DMS53 treated with DMSO at 0.1 percent for 48 hours (cell line): ENCODE data around the gene IBA57.
A peak's percentile ranks its signal among the peaks of the same experiment; 100 is the strongest.
"Not testable (repeated sequence)": the region's sequence is repeated elsewhere in the genome, so short reads cannot be mapped to it uniquely, and the experiment has no call there.

Experiments
- DNase-seq: peaks from one replicate; lab custom pipeline; 2025; ENCODE audit not compliant: unreplicated experiment; lab: John Stamatoyannopoulos, UW

The IBA57 gene

GRCh38 chr1:228210712-228211530, 45.3 kb downstream of the IBA57 start:
- no peak for DNase-seq

DNA sequence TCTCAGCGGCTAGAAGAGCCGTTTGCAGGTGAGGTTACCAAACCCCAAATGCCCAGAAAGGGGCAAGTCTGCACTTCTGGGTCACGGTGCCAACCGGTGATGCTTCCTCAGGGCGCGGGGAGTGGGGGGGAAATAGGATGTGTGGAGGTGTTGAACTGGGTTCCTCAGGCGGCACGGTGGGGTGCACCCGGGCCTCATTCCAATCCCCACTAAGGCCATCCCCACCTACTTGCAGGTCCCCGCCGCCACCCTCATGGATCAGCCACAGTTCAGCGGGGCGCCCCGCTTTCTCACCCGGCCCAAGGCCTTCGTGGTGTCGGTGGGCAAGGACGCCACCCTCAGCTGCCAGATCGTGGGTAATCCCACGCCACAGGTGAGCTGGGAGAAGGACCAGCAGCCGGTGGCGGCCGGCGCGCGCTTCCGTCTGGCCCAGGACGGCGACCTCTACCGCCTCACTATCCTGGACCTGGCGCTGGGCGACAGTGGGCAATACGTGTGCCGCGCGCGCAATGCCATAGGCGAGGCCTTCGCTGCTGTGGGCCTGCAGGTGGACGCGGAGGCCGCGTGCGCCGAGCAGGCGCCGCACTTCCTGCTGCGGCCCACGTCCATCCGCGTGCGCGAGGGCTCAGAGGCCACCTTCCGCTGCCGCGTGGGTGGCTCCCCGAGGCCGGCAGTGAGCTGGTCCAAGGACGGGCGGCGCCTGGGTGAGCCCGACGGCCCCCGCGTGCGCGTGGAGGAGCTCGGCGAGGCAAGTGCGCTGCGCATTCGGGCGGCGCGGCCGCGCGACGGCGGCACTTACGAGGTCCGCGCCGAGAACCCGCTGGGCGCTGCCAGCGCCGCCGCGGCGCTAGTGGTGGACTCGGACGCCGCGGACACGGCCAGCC, 46.2 kb downstream of the IBA57 start:
- DNase-seq, result no peak

GRCh38 chr1:228212415-228212965, 46.9 kb downstream of the IBA57 start:
- no peak for DNase-seq

- peak; percentile 89 for DNase-seq
These were observed 47.6 kb downstream of the IBA57 start for GRCh38 chr1:228212966-228213844.

DNA sequence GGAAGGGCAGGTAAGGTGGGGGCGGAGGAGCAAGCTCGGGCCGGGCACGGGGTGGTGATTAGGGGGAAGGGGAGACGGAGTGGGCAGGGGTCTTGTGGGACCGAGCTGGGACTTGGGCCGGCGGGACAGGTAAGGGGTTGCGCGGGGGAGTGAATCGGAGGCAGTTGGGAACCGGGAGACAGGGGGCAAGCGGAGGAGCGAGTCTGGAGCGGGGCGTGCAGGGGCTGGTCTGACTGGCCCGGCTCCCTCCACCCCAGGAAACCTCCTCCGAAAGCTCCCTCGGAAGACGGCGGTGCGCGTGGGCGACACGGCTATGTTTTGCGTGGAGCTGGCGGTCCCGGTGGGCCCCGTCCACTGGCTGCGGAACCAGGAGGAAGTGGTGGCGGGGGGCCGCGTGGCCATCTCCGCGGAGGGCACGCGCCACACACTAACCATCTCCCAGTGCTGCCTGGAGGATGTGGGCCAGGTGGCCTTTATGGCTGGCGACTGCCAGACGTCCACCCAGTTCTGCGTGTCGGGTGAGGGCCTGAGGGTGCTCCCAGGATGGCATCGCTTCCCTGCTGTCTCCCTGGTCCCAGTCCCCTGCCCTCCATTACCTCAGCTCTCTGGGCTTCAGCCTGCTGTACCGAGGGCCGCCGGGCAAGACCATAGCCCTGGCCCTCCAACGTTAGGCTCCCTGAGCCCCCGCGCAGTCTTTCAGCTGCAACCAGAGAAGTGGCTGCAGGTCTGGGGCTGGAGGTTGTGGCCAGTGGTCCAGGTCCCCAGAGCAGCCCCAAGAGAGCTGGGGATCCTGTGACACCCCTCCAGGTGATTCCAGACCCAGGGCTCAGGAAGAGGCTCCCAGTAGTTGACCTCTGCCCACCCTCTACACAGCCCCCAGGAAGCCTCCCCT, 48.6 kb downstream of the IBA57 start:
- DNase-seq, result no peak

- no peak for DNase-seq
These were observed 49.5 kb downstream of the IBA57 start for GRCh38 chr1:228214921-228215662.

- DNase-seq, result no peak
These were observed 50.1 kb downstream of the IBA57 start for GRCh38 chr1:228215663-228216116.

- no peak for DNase-seq
These were observed 51.0 kb downstream of the IBA57 start for GRCh38 chr1:228216371-228217320.

GRCh38 chr1:228217551-228218344, 52.1 kb downstream of the IBA57 start:
- no peak for DNase-seq

DNA sequence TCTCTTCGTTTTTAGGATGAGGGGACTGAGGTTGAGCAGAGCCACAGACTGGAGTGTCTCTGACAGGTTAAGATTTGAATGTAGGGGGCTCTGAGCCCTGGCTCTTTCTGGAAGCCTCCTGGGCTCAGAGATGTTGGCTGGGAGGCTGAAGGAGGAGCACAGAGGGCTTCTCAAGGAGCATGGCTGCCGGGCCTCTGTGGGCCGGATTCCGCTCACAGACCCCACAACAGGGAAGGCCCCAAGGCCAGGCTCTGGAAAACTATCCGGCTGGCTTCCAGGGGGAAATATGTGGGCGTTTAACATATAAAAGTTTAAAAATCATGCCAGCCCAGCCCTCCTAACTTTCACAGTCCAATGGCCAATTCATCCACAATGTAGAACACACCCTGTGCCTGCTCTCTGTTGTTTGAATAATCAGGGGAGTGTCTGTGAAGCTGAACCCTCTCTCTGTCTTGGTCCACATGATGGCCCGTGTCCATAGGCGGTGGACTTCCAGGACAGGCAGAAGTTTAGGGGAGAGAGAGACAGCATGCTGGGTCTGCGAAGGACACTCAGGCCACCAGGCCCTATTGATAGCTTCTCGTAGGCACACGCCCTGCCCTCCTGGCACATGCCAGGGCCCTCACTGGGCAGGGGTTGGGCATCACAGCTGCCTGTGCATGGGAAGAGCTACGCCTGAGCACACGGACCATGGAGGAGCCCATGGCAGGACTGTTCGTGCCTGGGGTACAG, 53.1 kb downstream of the IBA57 start:
- no peak for DNase-seq

- no peak for DNase-seq
These were observed 53.8 kb downstream of the IBA57 start for GRCh38 chr1:228219245-228219961.

DNA sequence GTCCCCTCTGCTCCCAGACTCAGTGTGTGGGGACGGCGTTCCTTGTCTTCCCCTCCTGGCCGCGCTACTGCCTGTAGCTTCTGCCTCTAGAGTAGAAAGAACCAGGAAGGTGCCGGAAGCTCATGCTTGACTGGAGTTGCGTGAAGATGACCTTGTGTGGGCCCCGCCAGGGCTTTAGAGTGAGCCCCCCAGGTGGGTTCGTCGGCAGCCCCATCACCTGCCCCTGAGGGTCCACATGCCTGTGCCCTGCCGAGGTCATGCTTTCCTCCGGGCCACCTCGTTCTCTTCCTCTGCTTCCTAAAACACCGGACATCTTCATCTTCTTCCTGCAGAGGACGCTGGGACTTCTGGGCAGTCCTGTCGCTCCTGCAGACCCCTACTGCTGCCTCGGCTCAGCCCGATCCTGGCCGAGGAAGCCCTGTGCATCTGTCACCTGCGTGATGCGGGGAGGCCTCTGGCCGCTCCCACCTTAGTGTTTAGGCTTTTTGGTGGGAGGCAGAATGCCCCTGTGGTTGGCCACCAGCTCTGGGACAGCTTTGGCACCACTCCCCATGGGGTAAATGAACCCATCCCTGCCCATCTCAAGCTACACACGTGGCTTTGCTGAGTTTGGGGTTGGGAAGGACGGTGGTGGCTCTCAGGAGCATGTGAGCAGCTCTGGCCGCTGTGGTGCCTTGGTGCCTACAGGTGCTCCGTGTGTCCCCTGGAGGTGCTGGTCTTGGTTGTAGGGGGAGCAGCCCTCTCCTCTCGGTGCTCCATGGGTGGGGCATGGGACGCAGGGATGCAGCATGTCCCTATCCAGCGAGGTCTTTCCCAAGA, 54.6 kb downstream of the IBA57 start:
- no peak for DNase-seq

DNA sequence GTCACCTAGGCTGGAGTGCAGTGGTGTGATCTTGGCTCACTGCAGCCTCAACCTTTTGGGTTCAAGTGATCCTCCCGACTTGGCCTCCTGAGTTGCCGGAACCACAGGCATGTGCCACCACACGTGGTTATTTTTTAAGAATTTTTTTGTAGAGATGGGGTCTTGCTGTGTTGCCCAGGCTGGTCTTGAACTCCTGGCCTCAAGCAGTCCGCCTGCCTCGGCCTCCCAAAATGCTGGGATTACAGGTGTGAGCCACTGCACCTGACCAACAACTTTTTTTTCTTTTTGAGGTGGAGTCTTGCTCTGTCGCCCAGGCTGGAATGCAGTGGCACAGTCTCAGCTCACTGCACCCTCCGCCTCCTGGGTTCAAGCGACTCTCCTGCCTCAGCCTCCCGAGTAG, 55.5 kb downstream of the IBA57 start:
- DNase-seq, result not testable (repeated sequence)

- no peak for DNase-seq
These were observed 56.9 kb downstream of the IBA57 start for GRCh38 chr1:228222548-228222947.
